ACHN (cell line): ENCODE results near the gene SIGLEC12.
"Not testable (repeated sequence)": the region's sequence is repeated elsewhere in the genome, so short reads cannot be mapped to it uniquely, and the experiment has no call there.

Experiments
- DNase-seq: peaks from one replicate; pipeline ENCODE4 v3.0.0-alpha.2; 2015
- in situ Hi-C: cut with HindIII; loops from 2 replicates; pipeline ENCODE4 v1.10.0; 2017; ENCODE audit warnings: low sequenced_read_pairs, low pct_ligation_motif_present, low pct_unique_long_range_greater_than_20kb

The SIGLEC12 gene

GRCh38 chr19:51466723-51467122 is 34.9 kb downstream of the SIGLEC12 start:
- no peak for DNase-seq
- in situ Hi-C loops: no loop called here

- DNase-seq, in situ Hi-C loops: not testable (repeated sequence)
Measured at GRCh38 chr19:51463976-51464581, 37.5 kb downstream of the SIGLEC12 start.

- no peak for DNase-seq
- in situ Hi-C loops: no loop called here
Measured at GRCh38 chr19:51462681-51463080, 38.9 kb downstream of the SIGLEC12 start.

- in situ Hi-C loops: no loop called here
- DNase-seq: no peak
Measured at GRCh38 chr19:51462276-51462675, 39.3 kb downstream of the SIGLEC12 start.

GRCh38 chr19:51461723-51462161 is 39.9 kb downstream of the SIGLEC12 start:
- in situ Hi-C loops: no loop called here
- no peak for DNase-seq

- DNase-seq: no peak
- in situ Hi-C loops: no loop called here
Measured at GRCh38 chr19:51460164-51460992, 41.2 kb downstream of the SIGLEC12 start.

GRCh38 chr19:51458899-51459505 is 42.6 kb downstream of the SIGLEC12 start:
- DNase-seq: no peak
- in situ Hi-C loops: no loop called here

- no peak for DNase-seq
- in situ Hi-C loops: no loop called here
Measured at GRCh38 chr19:51458051-51458645, 43.5 kb downstream of the SIGLEC12 start, which contains the start of gene SIGLEC8. SIGLEC8 (minus strand) TSS chr19:51458454; CDS start chr19:51458387, 67 bp downstream.

- in situ Hi-C loops: no loop called here
- DNase-seq: no peak
Measured at GRCh38 chr19:51457351-51458013, 44.1 kb downstream of the SIGLEC12 start.

GRCh38 chr19:51456541-51457290 is 44.9 kb downstream of the SIGLEC12 start:
- in situ Hi-C loops: no loop called here

GRCh38 chr19:51450730-51451307 is 50.8 kb downstream of the SIGLEC12 start:
- DNase-seq: no peak
- in situ Hi-C loops: no loop called here

More at GRCh38 chr19:51456541-51457290, 44.9 kb downstream of the SIGLEC12 start:
- DNase-seq: no peak

- in situ Hi-C loops: no loop called here
- DNase-seq: no peak
Measured at GRCh38 chr19:51448411-51449016, 53.1 kb downstream of the SIGLEC12 start.

GRCh38 chr19:51448011-51448410 is 53.6 kb downstream of the SIGLEC12 start:
- in situ Hi-C loops: no loop called here
- no peak for DNase-seq

- in situ Hi-C loops: not testable (repeated sequence)
Measured at GRCh38 chr19:51447510-51447909, 54.1 kb downstream of the SIGLEC12 start.

GRCh38 chr19:51441410-51442390 is 59.9 kb downstream of the SIGLEC12 start:
- no peak for DNase-seq
- in situ Hi-C loops: no loop called here

More at GRCh38 chr19:51447510-51447909, 54.1 kb downstream of the SIGLEC12 start:
- not testable (repeated sequence) for DNase-seq
